H1 (cell line): ENCODE data around the gene SMARCA2.

Source experiments
- CTCF ChIP-seq, 3 experiments: IDR thresholded peaks; 1 replicate in 2 of 3; 2 replicates in 1 of 3; pipeline versions ENCODE4 v1.5.1 to v1.6.1; 2011; ENCODE audit warnings: low read length in 3 of 3, mild to moderate bottlenecking in 3 of 3, inconsistent platforms in 2 of 3, low read depth in 1 of 3, moderate library complexity in 1 of 3; ENCODE audit not compliant: insufficient read depth in 1 of 3; ENCODE audit errors: control extremely low read depth in 1 of 3
- RAD21 ChIP-seq, 2 experiments: IDR thresholded peaks in 1 of 2; conservative IDR thresholded peaks in 1 of 2; 2 replicates each; pipeline ENCODE4 v1.6.1; 2011; ENCODE audit warnings: low read depth in 2 of 2, low read length in 2 of 2, improper control_type of control experiment in 1 of 2, inconsistent platforms in 1 of 2, mild to moderate bottlenecking in 1 of 2, moderate library complexity in 1 of 2

- TF ChIP-seq CTCF (IDR thresholded peaks at IDR 0.05; ENCODE audit: control extremely low read depth in 1 of 3, insufficient read depth in 1 of 3, low read depth in 1 of 3, low read length in 3 of 3) (no peak), RAD21 (IDR thresholded peaks at IDR 0.05 in 1 of 2, conservative IDR thresholded peaks at IDR 0.05 in 1 of 2; ENCODE audit: low read depth in 2 of 2, low read length in 2 of 2) (no peak)
Measured at GRCh38 chr9:2041736-2042135, 26.6 kb downstream of the SMARCA2 start.
